NT2/D1 (cell line): ENCODE data around the gene SEC31B.

Source experiments
- YY1 ChIP-seq: IDR thresholded peaks from 2 replicates; pipeline ENCODE4 v1.6.1; 2011; ENCODE audit not compliant: insufficient read length, insufficient read depth
- ZNF274 ChIP-seq: IDR thresholded peaks from 2 replicates; pipeline ENCODE4 v1.6.1; 2011; ENCODE audit warnings: mild to moderate bottlenecking, low read depth, low read length

- no peak for TF ChIP-seq ZNF274
- TF ChIP-seq YY1, result no peak
These were observed 35.6 kb downstream of the SEC31B start for GRCh38 chr10:100483876-100484666.
